HCT116 (cell line): ENCODE data around the gene CCL23.

Source experiments
- CTCF ChIP-seq, 3 experiments: fragments of 200-600 bp in 1 of 3; sonication (generic) in 1 of 3; IDR thresholded peaks in 2 of 3; conservative IDR thresholded peaks in 1 of 3; 2 replicates each; pipeline ENCODE4 v1.5.1; 2012 to 2017; ENCODE audit warnings: low read depth in 2 of 3, low read length in 2 of 3, antibody characterized with exemption in 1 of 3, borderline replicate concordance in 1 of 3, control low read depth in 1 of 3, mild to moderate bottlenecking in 1 of 3, mixed read lengths in 1 of 3, mixed run types in 1 of 3, moderate library complexity in 1 of 3; ENCODE audit not compliant: insufficient read depth in 1 of 3
- EZH2 ChIP-seq: fragments of 200-600 bp; sonication (generic); IDR thresholded peaks from 2 replicates; pipeline ENCODE4 v1.6.1; 2017; ENCODE audit warnings: antibody characterized with exemption, mixed run types
- JUND ChIP-seq: IDR thresholded peaks from 2 replicates; pipeline ENCODE4 v1.6.1; 2012
- POLR2A ChIP-seq: IDR thresholded peaks from 2 replicates; pipeline ENCODE4 v1.7.0; 2011; ENCODE audit warnings: borderline replicate concordance; ENCODE audit not compliant: insufficient read depth, insufficient read length; ENCODE audit errors: extremely low read depth
- POLR2AphosphoS5 ChIP-seq: IDR thresholded peaks from 2 replicates; pipeline ENCODE4 v1.6.1; 2011; ENCODE audit warnings: mild to moderate bottlenecking, low read depth, low read length, moderate library complexity
- TCF7L2 ChIP-seq: IDR thresholded peaks from 2 replicates; pipeline ENCODE4 v1.7.0; 2011; ENCODE audit warnings: borderline replicate concordance, inconsistent platforms; ENCODE audit not compliant: insufficient read depth, insufficient read length; ENCODE audit errors: extremely low read depth
- YY1 ChIP-seq: IDR thresholded peaks from 2 replicates; pipeline ENCODE4 v1.6.1; 2011; ENCODE audit warnings: low read length, low read depth, moderate library complexity, mild to moderate bottlenecking; ENCODE audit not compliant: insufficient replicate concordance; ENCODE audit errors: extremely low read depth
- TF ChIP-seq, protein P1 (sequence below): IDR thresholded peaks from 2 replicates; pipeline ENCODE4 v1.6.1; 2011; ENCODE audit warnings: mild to moderate bottlenecking, low read length, moderate library complexity; ENCODE audit not compliant: insufficient replicate concordance; ENCODE audit errors: extremely low read depth

DNA sequence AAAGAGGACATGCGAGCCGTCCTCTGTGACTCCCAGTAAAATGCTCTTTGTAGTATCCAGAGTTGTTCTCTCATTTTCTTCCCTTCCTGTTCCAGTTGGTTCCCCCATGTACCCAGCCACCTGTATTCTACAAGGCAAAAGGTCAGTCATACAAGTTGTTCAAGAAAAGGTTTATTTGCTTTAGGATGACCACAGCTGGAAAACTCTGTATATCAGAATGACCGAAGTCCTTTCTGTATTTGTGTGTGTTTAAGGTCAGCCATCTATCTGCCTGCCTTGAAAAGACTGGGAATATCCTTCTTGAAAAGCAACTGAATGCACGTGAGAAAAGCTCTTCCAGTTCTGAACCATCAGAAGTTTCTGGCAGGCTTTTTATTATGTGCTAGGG, 44.8 kb downstream of the CCL23 start:
- TF ChIP-seq CTCF (IDR thresholded peaks at IDR 0.05 in 2 of 3, conservative IDR thresholded peaks at IDR 0.05 in 1 of 3; ENCODE audit: borderline replicate concordance in 1 of 3, insufficient read depth in 1 of 3, low read depth in 2 of 3, low read length in 2 of 3) = no peak
- TF ChIP-seq, protein P1, sequence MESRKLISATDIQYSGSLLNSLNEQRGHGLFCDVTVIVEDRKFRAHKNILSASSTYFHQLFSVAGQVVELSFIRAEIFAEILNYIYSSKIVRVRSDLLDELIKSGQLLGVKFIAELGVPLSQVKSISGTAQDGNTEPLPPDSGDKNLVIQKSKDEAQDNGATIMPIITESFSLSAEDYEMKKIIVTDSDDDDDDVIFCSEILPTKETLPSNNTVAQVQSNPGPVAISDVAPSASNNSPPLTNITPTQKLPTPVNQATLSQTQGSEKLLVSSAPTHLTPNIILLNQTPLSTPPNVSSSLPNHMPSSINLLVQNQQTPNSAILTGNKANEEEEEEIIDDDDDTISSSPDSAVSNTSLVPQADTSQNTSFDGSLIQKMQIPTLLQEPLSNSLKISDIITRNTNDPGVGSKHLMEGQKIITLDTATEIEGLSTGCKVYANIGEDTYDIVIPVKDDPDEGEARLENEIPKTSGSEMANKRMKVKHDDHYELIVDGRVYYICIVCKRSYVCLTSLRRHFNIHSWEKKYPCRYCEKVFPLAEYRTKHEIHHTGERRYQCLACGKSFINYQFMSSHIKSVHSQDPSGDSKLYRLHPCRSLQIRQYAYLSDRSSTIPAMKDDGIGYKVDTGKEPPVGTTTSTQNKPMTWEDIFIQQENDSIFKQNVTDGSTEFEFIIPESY = no peak
- no peak for TF ChIP-seq YY1
- TF ChIP-seq EZH2 = no peak
- TF ChIP-seq POLR2A = no peak
- TF ChIP-seq TCF7L2 = no peak
- TF ChIP-seq JUND = no peak
- TF ChIP-seq POLR2AphosphoS5 = no peak
